Neuronal stem cell (in vitro differentiated cells): ENCODE results near the gene ISCA2.

Source experiments
- DNase-seq: peaks from one replicate; pipeline ENCODE4 v3.0.0-alpha.2; 2013; ENCODE audit warnings: low spot score
- H2AFZ ChIP-seq: one replicate; pipeline ENCODE4 v1.6.1; 2013; ENCODE audit warnings: mild to moderate bottlenecking, low read length, inconsistent platforms
- H2AK5ac ChIP-seq: 2 replicates; pipeline ENCODE4 v1.6.1; 2013; ENCODE audit warnings: low read depth, mild to moderate bottlenecking, inconsistent platforms, low read length, moderate library complexity, mixed read lengths
- H2BK120ac ChIP-seq: 2 replicates; pipeline ENCODE4 v1.6.1; 2013; ENCODE audit warnings: low read depth, mild to moderate bottlenecking, inconsistent platforms, low read length, moderate library complexity, mixed read lengths
- H2BK12ac ChIP-seq: one replicate; pipeline ENCODE4 v1.6.1; 2013; ENCODE audit warnings: low read length, inconsistent platforms
- H2BK15ac ChIP-seq: 2 replicates; pipeline ENCODE4 v1.6.1; 2013; ENCODE audit warnings: mild to moderate bottlenecking, low read length, inconsistent platforms, mixed read lengths
- H2BK5ac ChIP-seq: one replicate; pipeline ENCODE4 v1.6.1; 2013; ENCODE audit warnings: inconsistent platforms, mild to moderate bottlenecking, low read length, moderate library complexity
- H3K14ac ChIP-seq: one replicate; pipeline ENCODE4 v1.6.1; 2013; ENCODE audit warnings: low read length, inconsistent platforms
- H3K18ac ChIP-seq: 2 replicates; pipeline ENCODE4 v1.6.1; 2013; ENCODE audit warnings: low read length, inconsistent platforms
- H3K23ac ChIP-seq: 2 replicates; pipeline ENCODE4 v1.6.1; 2013; ENCODE audit warnings: low read depth, mild to moderate bottlenecking, mixed read lengths, low read length, inconsistent platforms; ENCODE audit not compliant: poor library complexity
- H3K27ac ChIP-seq: replicated peaks from 3 replicates; pipeline ENCODE4 v1.5.1; 2013; ENCODE audit warnings: low read length, inconsistent platforms
- H3K27me3 ChIP-seq, 3 experiments: 2 replicates each; pipeline ENCODE4 v1.6.1; 2013; ENCODE audit warnings: low read length in 3 of 3, mild to moderate bottlenecking in 2 of 3, inconsistent platforms in 1 of 3, low read depth in 1 of 3, mixed read lengths in 1 of 3, moderate library complexity in 1 of 3; ENCODE audit not compliant: control insufficient read depth in 3 of 3, insufficient read depth in 3 of 3
- H3K36me3 ChIP-seq, 2 donors: replicated peaks in 1 of 2; 2 replicates each; pipeline ENCODE4 v1.6.1; 2013; ENCODE audit warnings: low read length in 2 of 2; ENCODE audit not compliant: control insufficient read depth in 2 of 2, insufficient read depth in 2 of 2
- H3K4ac ChIP-seq: 2 replicates; pipeline ENCODE4 v1.6.1; 2013; ENCODE audit warnings: inconsistent platforms, mild to moderate bottlenecking, low read length, moderate library complexity
- H3K4me1 ChIP-seq, 2 donors: 1 replicate in 1 of 2; 2 replicates in 1 of 2; pipeline ENCODE4 v1.6.1; 2013; ENCODE audit warnings: low read length in 2 of 2, low read depth in 1 of 2; ENCODE audit not compliant: control insufficient read depth in 2 of 2, insufficient read depth in 1 of 2
- H3K4me2 ChIP-seq: one replicate; pipeline ENCODE4 v1.6.1; 2013; ENCODE audit warnings: mild to moderate bottlenecking, low read length, inconsistent platforms; ENCODE audit not compliant: insufficient read depth, poor library complexity, severe bottlenecking
- H3K4me3 ChIP-seq, 2 donors: 2 replicates each; pipeline ENCODE4 v1.5.1; 2013; ENCODE audit warnings: low read length in 2 of 2, mild to moderate bottlenecking in 2 of 2, inconsistent platforms in 1 of 2, moderate library complexity in 1 of 2
- H3K79me1 ChIP-seq: one replicate; pipeline ENCODE4 v1.6.1; 2013; ENCODE audit warnings: low read depth, mild to moderate bottlenecking, inconsistent platforms, low read length, moderate library complexity
- H3K9ac ChIP-seq: one replicate; pipeline ENCODE4 v1.6.1; 2013; ENCODE audit warnings: mild to moderate bottlenecking, low read depth, low read length, inconsistent platforms; ENCODE audit not compliant: poor library complexity
- H3K9me3 ChIP-seq, 2 donors: replicated peaks in 1 of 2; 2 replicates each; pipeline versions ENCODE3 to v1.6.1; 2013; ENCODE audit warnings: low read length in 2 of 2, mild to moderate bottlenecking in 2 of 2, inconsistent platforms in 1 of 2, low read depth in 1 of 2, mixed read lengths in 1 of 2, moderate library complexity in 1 of 2; ENCODE audit not compliant: control insufficient read depth in 2 of 2, insufficient read depth in 1 of 2
- H4K8ac ChIP-seq: one replicate; pipeline ENCODE4 v1.6.1; 2013; ENCODE audit warnings: low read depth, mild to moderate bottlenecking, inconsistent platforms, low read length, moderate library complexity
- H4K91ac ChIP-seq: one replicate; pipeline ENCODE4 v1.6.1; 2013; ENCODE audit warnings: low read length, low read depth, mild to moderate bottlenecking, inconsistent platforms; ENCODE audit not compliant: poor library complexity
- WGBS, 2 donors: extraction: QIAGEN DNeasy Blood & Tissue Kit; methylation state at CpG; one replicate each; pipeline ENCODE4 v1.1.7; 2013; ENCODE audit warnings: missing lambda C conversion rate in 2 of 2, mixed read lengths in 1 of 2; ENCODE audit not compliant: insufficient read length in 2 of 2, insufficient replicate concordance in 1 of 2; ENCODE audit errors: extremely low coverage in 2 of 2; 5-methylcytosine and 5-hydroxymethylcytosine counted together

ISCA2 gene

DNA sequence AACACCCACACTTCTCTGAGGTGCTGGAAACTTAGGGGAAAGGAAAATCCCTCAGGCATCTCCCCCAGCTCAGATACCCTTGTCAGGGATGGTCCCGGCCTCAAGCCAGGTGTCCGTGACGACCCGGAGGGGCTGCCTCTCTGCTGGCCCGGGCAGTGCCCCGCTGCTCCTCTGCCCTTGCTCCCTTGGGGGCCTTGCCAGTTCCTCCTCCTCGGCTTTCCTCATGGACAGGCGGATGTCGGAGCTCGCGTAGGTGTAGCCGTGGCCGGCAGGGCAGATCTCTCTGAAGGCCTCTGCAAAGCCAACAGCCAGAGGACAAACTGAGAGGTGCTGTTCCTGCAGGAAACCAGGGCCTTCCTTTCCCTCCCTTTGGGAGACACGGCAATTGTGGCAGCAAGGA, 34.8 kb downstream of the ISCA2 start:
- no peak overlapping the region for H3K4me2 ChIP-seq
- WGBS, 2 donors: no CpG with 5 or more reads among the region's 14 CpGs
- peak overlapping the region; percentile 1 for H3K9ac ChIP-seq
- no peaks in the 10 kb centered on the region for H3K79me1 ChIP-seq
- H2BK120ac ChIP-seq: no peak overlapping the region
- H3K23ac ChIP-seq: no peak overlapping the region
- H4K91ac ChIP-seq: no peak overlapping the region
- peak overlapping the region; percentile 23 for H3K18ac ChIP-seq
- H3K14ac ChIP-seq: no peak overlapping the region
- no peak for DNase-seq
- no peak overlapping the region for H3K27ac ChIP-seq
- no peak overlapping the region for H2BK12ac ChIP-seq
- no peak overlapping the region for H3K4ac ChIP-seq
- H4K8ac ChIP-seq: no peak overlapping the region
- no peak overlapping the region for H3K4me3 ChIP-seq
- H3K27me3 ChIP-seq: peaks cover 0 to 23% (median 0%) of the 10 kb centered on the region in 3 experiments
- peaks cover 4 to 21% of the 10 kb centered on the region in 2 donors for H3K4me1 ChIP-seq
- H3K36me3 ChIP-seq: no peaks in the 10 kb centered on the region
- H2BK5ac ChIP-seq: peak overlapping the region; percentile 46
- no peaks in the 10 kb centered on the region for H3K9me3 ChIP-seq
- no peak overlapping the region for H2AFZ ChIP-seq
- no peak overlapping the region for H2AK5ac ChIP-seq
- peak overlapping the region; percentile 10 for H2BK15ac ChIP-seq

DNA sequence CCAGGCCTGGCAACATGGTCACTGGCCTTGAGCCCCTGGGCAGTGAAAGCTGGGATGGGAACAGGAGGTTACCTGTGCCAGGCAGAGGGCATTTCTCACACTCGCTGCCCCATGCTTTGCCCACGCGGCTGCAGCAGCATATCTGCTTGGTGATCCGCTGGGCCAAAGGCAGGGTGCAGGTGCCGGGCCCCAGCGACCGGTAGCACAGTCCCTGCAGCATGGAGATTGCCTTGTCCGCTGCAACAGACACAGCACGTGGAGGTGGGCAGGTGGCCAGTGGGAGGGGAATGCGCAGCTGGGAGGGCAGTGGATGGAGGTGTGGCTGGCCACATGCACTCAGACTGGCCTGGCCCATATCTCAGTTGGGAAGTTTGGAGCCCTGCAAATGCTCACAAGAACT, 35.3 kb downstream of the ISCA2 start:
- Histone ChIP-seq H3K27me3 (peaks cover 0 to 19% (median 0%) of the 10 kb centered on the region in 3 experiments), H3K9me3 (no peaks in the 10 kb centered on the region), H2AFZ (no peak overlapping the region), H3K4ac (no peak overlapping the region), H4K91ac (no peak overlapping the region), H2BK12ac (peak overlapping the region; percentile 14), H3K36me3 (no peaks in the 10 kb centered on the region), H2BK120ac (no peak overlapping the region), H3K14ac (no peak overlapping the region), H3K27ac (no peak overlapping the region), H3K18ac (no peak overlapping the region), H3K4me3 (no peak overlapping the region), H2BK5ac (peak overlapping the region; percentile 46), H3K4me2 (no peak overlapping the region), H3K23ac (no peak overlapping the region), H2BK15ac (peak overlapping the region; percentile 10), H4K8ac (no peak overlapping the region), H3K79me1 (no peaks in the 10 kb centered on the region), H2AK5ac (no peak overlapping the region), H3K9ac (no peak overlapping the region), H3K4me1 (peaks cover 4 to 16% of the 10 kb centered on the region in 2 donors)
- DNase-seq: no peak
- no CpG with 5 or more reads among the region's 10 CpGs for WGBS, 2 donors

DNA sequence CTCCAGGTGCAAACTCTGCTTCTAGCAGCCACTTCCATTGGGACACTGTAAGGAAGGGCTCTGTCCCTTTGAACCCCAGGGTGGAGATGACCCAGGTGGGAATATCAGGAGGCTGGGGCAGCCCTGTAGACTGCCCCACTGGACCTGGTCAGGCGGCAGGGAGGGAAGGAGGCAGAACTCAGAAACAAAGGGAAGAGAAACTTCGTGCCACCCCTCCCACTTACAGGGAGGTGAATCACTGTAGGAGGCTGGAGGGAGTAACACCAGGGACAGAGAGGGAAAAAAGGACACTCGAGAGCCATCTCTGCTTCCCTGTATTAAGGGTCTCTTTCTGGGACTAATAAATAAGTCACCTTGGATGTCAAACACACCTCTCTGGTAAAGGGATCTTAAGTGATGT, 37.4 kb downstream of the ISCA2 start:
- Histone ChIP-seq H2BK12ac (no peak overlapping the region), H3K27ac (no peak overlapping the region), H2BK120ac (no peak overlapping the region), H3K9ac (no peak overlapping the region), H3K18ac (no peak overlapping the region), H4K8ac (no peak overlapping the region), H3K14ac (no peak overlapping the region), H3K79me1 (no peaks in the 10 kb centered on the region), H3K36me3 (no peaks in the 10 kb centered on the region), H2AK5ac (no peak overlapping the region), H3K4me3 (no peak overlapping the region), H2BK15ac (no peak overlapping the region), H3K27me3 (peaks cover 0 to 27% (median 0%) of the 10 kb centered on the region in 3 experiments), H3K4me2 (no peak overlapping the region), H3K23ac (no peak overlapping the region), H3K4ac (no peak overlapping the region), H2BK5ac (no peak overlapping the region), H3K9me3 (no peaks in the 10 kb centered on the region), H4K91ac (no peak overlapping the region), H3K4me1 (peaks cover 4 to 5% of the 10 kb centered on the region in 2 donors), H2AFZ (peak overlapping the region; percentile 84)
- no CpG with 5 or more reads among the region's 3 CpGs for WGBS, 2 donors
- DNase-seq: no peak

DNA sequence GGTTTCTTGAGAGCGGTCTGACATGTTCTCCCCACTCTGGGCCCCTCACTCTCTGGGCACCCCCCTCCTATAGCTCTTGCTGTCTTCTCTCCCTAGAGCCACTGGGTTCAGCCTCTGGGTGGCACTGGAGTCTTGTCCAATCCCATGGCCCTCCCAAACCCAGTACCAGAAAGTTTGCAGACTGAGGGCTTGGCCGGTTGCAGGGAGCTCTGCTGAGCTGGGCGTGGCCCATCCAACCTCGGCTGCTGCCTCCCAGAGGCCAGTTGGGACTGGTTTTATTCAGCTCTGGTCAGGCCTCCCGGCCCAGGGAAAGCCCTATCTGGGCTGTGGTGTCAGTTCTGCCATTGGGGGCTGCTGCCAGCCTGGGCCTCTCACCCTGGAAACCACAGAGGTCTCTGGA, 37.9 kb downstream of the ISCA2 start:
- peak overlapping the region; percentile 84 for H2AFZ ChIP-seq
- H2BK12ac ChIP-seq: no peak overlapping the region
- H4K91ac ChIP-seq: no peak overlapping the region
- H3K36me3 ChIP-seq: no peaks in the 10 kb centered on the region
- H3K9ac ChIP-seq: peak overlapping the region; percentile 38
- H3K18ac ChIP-seq: no peak overlapping the region
- H3K14ac ChIP-seq: no peak overlapping the region
- no peak overlapping the region for H3K4ac ChIP-seq
- no peaks in the 10 kb centered on the region for H3K79me1 ChIP-seq
- no peak overlapping the region for H3K27ac ChIP-seq
- H2BK15ac ChIP-seq: no peak overlapping the region
- no peak overlapping the region for H2BK120ac ChIP-seq
- no CpG with 5 or more reads among the region's 5 CpGs for WGBS, 2 donors
- H3K23ac ChIP-seq: no peak overlapping the region
- H3K4me3 ChIP-seq: peak overlapping the region in 1 of 2 donors; percentile 34
- no peak overlapping the region for H4K8ac ChIP-seq
- H2BK5ac ChIP-seq: peak overlapping the region; percentile 10
- peaks cover 4 to 5% of the 10 kb centered on the region in 2 donors for H3K4me1 ChIP-seq
- no peak overlapping the region for H3K4me2 ChIP-seq
- DNase-seq: no peak
- peaks cover 0 to 26% (median 0%) of the 10 kb centered on the region in 3 experiments for H3K27me3 ChIP-seq
- H2AK5ac ChIP-seq: peak overlapping the region; percentile 71
- H3K9me3 ChIP-seq: no peaks in the 10 kb centered on the region
